ENCODE data around the gene C19orf25. TPM values are rescaled to one million over a fixed set of nuclear protein-coding genes. Genes with fewer than 3 reads are reported as not detected.

C19orf25 gene
- total and polyA plus RNA-seq, 2 of the 13 experiments (the other 11 are each of a cell fraction or from before 2014, with no cell fraction given): 14.2 to 32.4 TPM

GRCh38 chr19:1438035-1438932, 40.7 kb downstream of the C19orf25 start, which contains the start of gene RPS15 (continued):
- TF ChIP-seq ZNF687 (CRISPR knock-in tag; IDR thresholded peaks at IDR 0.05): peak; percentile 95
- no peak for TF ChIP-seq PHB2 (IDR thresholded peaks at IDR 0.05; ENCODE audit: partially characterized antibody)
- no peak for TF ChIP-seq ZNF276 (CRISPR knock-in tag; IDR thresholded peaks at IDR 0.05; ENCODE audit: low read depth)
- TF ChIP-seq ESRRA (CRISPR knock-in tag; IDR thresholded peaks at IDR 0.05; ENCODE audit: low read depth): peak; percentile 77; the same call in 1 of the 2 replicates
- TF ChIP-seq POLR2AphosphoS2 (IDR thresholded peaks at IDR 0.05; ENCODE audit: low read depth, low read length): peak; percentile 95; the same call in 1 of the 2 replicates
- peak; percentile 99 for TF ChIP-seq PHF8 (CRISPR knock-in tag; IDR thresholded peaks at IDR 0.05)
- no peak for TF ChIP-seq PLRG1 (conservative IDR thresholded peaks at IDR 0.05)
- TF ChIP-seq CTCF (CRISPR knock-in tag; IDR thresholded peaks at IDR 0.05): peak; percentile 99
- peak; percentile 99 for TF ChIP-seq SMAD1 (CRISPR knock-in tag; IDR thresholded peaks at IDR 0.05; ENCODE audit: borderline replicate concordance, low read depth)
- TF ChIP-seq ZNF792 (CRISPR knock-in tag; IDR thresholded peaks at IDR 0.05): peak; percentile 92
- no peak for TF ChIP-seq ZNF577 (CRISPR knock-in tag; IDR thresholded peaks at IDR 0.05; ENCODE audit: borderline replicate concordance, low read depth)
- peak; percentile 84; the same call in 1 of the 2 replicates for TF ChIP-seq PAX8 (CRISPR knock-in tag; IDR thresholded peaks at IDR 0.05; ENCODE audit: borderline replicate concordance)
- TF ChIP-seq EEA1 (CRISPR knock-in tag; IDR thresholded peaks at IDR 0.05; ENCODE audit: borderline replicate concordance): peak; percentile 65; the same call in 1 of the 2 replicates
- TF ChIP-seq, protein P1, sequence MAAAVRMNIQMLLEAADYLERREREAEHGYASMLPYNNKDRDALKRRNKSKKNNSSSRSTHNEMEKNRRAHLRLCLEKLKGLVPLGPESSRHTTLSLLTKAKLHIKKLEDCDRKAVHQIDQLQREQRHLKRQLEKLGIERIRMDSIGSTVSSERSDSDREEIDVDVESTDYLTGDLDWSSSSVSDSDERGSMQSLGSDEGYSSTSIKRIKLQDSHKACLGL (CRISPR knock-in tag; IDR thresholded peaks at IDR 0.05): peak; percentile 84
- TF ChIP-seq EP300 (IDR thresholded peaks at IDR 0.05; ENCODE audit: low read depth in 2 of 2, low read length in 2 of 2): 0 out of 4 replicates have a peak, but pooled peaks have one; percentile 20 to 56
- TF ChIP-seq EP300 (CRISPR knock-in tag; IDR thresholded peaks at IDR 0.05; ENCODE audit: borderline replicate concordance): peak; percentile 59
